Measurements from ENCODE around the gene ATXN7. TPM values are rescaled to one million over a fixed set of nuclear protein-coding genes. Genes with fewer than 3 reads are reported as not detected.

Gene ATXN7
- total and polyA plus RNA-seq, 5 donors = 4.8 to 18.9 (median 11.1) TPM

GRCh38 chr3:63993653-63994079 is 130.0 kb downstream of the ATXN7 start:
- H3K4me3 ChIP-seq (ENCODE audit: low read length) = no peak overlapping the region
- intact Hi-C loops (cut with DNase I) = loop anchor here in 1 of 4 donors (10.0 kb wide), 1 partner anchor 79 kb away; the partner anchor contains the start of gene SCAANT1
- 37% methylated on average over 3 of the region's 3 CpGs for WGBS
- H3K9me3 ChIP-seq (ENCODE audit: control insufficient read depth, low read length) = no peaks in the 10 kb centered on the region
- DNase-seq = peak; percentile 55 to 85 (median 76)
- no peaks in the 10 kb centered on the region for H3K27me3 ChIP-seq (ENCODE audit: control insufficient read depth, insufficient read depth)
- no peaks in the 10 kb centered on the region for H3K4me1 ChIP-seq (ENCODE audit: control insufficient read depth, insufficient read depth, low read length)
- ATAC-seq = peak; percentile 87 to 92
- no peak overlapping the region for H3K27ac ChIP-seq (ENCODE audit: low read length)

GRCh38 chr3:63995086-63995485 is 131.4 kb downstream of the ATXN7 start:
- intact Hi-C loops (cut with DNase I) = loop anchor here in 1 of 4 donors (10.0 kb wide), 1 partner anchor 80 kb away; the partner anchor contains the start of gene SCAANT1
- H3K9me3 ChIP-seq (ENCODE audit: control insufficient read depth, low read length) = no peaks in the 10 kb centered on the region
- ATAC-seq (no peak), DNase-seq (peak in 1 of 3 donors; percentile 45)
- no peaks in the 10 kb centered on the region for H3K4me1 ChIP-seq (ENCODE audit: control insufficient read depth, insufficient read depth, low read length)
- 86% methylated on average over 5 of the region's 5 CpGs for WGBS
- no peaks in the 10 kb centered on the region for H3K27me3 ChIP-seq (ENCODE audit: control insufficient read depth, insufficient read depth)
- no peak overlapping the region for H3K4me3 ChIP-seq (ENCODE audit: low read length)
- no peak overlapping the region for H3K27ac ChIP-seq (ENCODE audit: low read length)

- no peaks in the 10 kb centered on the region for H3K4me1 ChIP-seq (ENCODE audit: control insufficient read depth, insufficient read depth, low read length)
- no peaks in the 10 kb centered on the region for H3K27me3 ChIP-seq (ENCODE audit: control insufficient read depth, insufficient read depth)
- ATAC-seq = peak; percentile 38 to 74
- H3K4me3 ChIP-seq (ENCODE audit: low read length) = no peak overlapping the region
- WGBS = 58% methylated on average over 10 of the region's 10 CpGs
- H3K27ac ChIP-seq (ENCODE audit: low read length) = peak overlapping the region; percentile 80
- H3K9me3 ChIP-seq (ENCODE audit: control insufficient read depth, low read length) = no peaks in the 10 kb centered on the region
- no peak for DNase-seq
- intact Hi-C loops (cut with DNase I) = loop anchor here in 1 of 4 donors (10.0 kb wide), 1 partner anchor 84 kb away; the partner anchor contains the start of gene SCAANT1
These were observed 135.4 kb downstream of the ATXN7 start for GRCh38 chr3:63998852-63999754.

GRCh38 chr3:64000453-64001055 is 136.9 kb downstream of the ATXN7 start:
- Histone ChIP-seq H3K4me3 (ENCODE audit: low read length) (no peak overlapping the region), H3K4me1 (ENCODE audit: control insufficient read depth, insufficient read depth, low read length) (no peaks in the 10 kb centered on the region), H3K27me3 (ENCODE audit: control insufficient read depth, insufficient read depth) (no peaks in the 10 kb centered on the region), H3K9me3 (ENCODE audit: control insufficient read depth, low read length) (no peaks in the 10 kb centered on the region), H3K27ac (ENCODE audit: low read length) (no peak overlapping the region)
- 84% methylated on average over 9 of the region's 9 CpGs for WGBS
- DNase-seq (no peak), ATAC-seq (no peak)
- intact Hi-C loops (cut with DNase I) = no loop called here

GRCh38 chr3:64002233-64002632 is 138.6 kb downstream of the ATXN7 start:
- no peaks in the 10 kb centered on the region for H3K9me3 ChIP-seq (ENCODE audit: control insufficient read depth, low read length)
- ATAC-seq (no peak), DNase-seq (no peak)
- no peak overlapping the region for H3K4me3 ChIP-seq (ENCODE audit: low read length)
- intact Hi-C loops (cut with DNase I) = no loop called here
- no peaks in the 10 kb centered on the region for H3K27me3 ChIP-seq (ENCODE audit: control insufficient read depth, insufficient read depth)
- 95% methylated on average over 4 of the region's 4 CpGs for WGBS
- no peaks in the 10 kb centered on the region for H3K4me1 ChIP-seq (ENCODE audit: control insufficient read depth, insufficient read depth, low read length)
- no peak overlapping the region for H3K27ac ChIP-seq (ENCODE audit: low read length)

- ATAC-seq (no peak), DNase-seq (no peak)
- H3K4me1 ChIP-seq (ENCODE audit: control insufficient read depth, insufficient read depth, low read length) = no peaks in the 10 kb centered on the region
- no peaks in the 10 kb centered on the region for H3K27me3 ChIP-seq (ENCODE audit: control insufficient read depth, insufficient read depth)
- WGBS = 50% methylated on average over 2 of the region's 2 CpGs
- no peak overlapping the region for H3K27ac ChIP-seq (ENCODE audit: low read length)
- H3K9me3 ChIP-seq (ENCODE audit: control insufficient read depth, low read length) = no peaks in the 10 kb centered on the region
- intact Hi-C loops (cut with DNase I) = no loop called here
- no peak overlapping the region for H3K4me3 ChIP-seq (ENCODE audit: low read length)
These were observed 139.9 kb downstream of the ATXN7 start for GRCh38 chr3:64003589-64003988.

- WGBS = 86% methylated on average over 2 of the region's 2 CpGs
- Histone ChIP-seq H3K4me1 (ENCODE audit: control insufficient read depth, insufficient read depth, low read length) (no peaks in the 10 kb centered on the region), H3K27me3 (ENCODE audit: control insufficient read depth, insufficient read depth) (no peaks in the 10 kb centered on the region), H3K27ac (ENCODE audit: low read length) (no peak overlapping the region), H3K9me3 (ENCODE audit: control insufficient read depth, low read length) (no peaks in the 10 kb centered on the region), H3K4me3 (ENCODE audit: low read length) (no peak overlapping the region)
- intact Hi-C loops (cut with DNase I) = no loop called here
- no peak for ATAC-seq
- DNase-seq = no peak
These were observed 144.3 kb downstream of the ATXN7 start for GRCh38 chr3:64008017-64008416.

- no peaks in the 10 kb centered on the region for H3K27me3 ChIP-seq (ENCODE audit: control insufficient read depth, insufficient read depth)
- H3K9me3 ChIP-seq (ENCODE audit: control insufficient read depth, low read length) = no peaks in the 10 kb centered on the region
- H3K27ac ChIP-seq (ENCODE audit: low read length) = no peak overlapping the region
- H3K4me1 ChIP-seq (ENCODE audit: control insufficient read depth, insufficient read depth, low read length) = no peaks in the 10 kb centered on the region
- DNase-seq = no peak
- intact Hi-C loops (cut with DNase I) = no loop called here
- 79% methylated on average over 7 of the region's 7 CpGs for WGBS
- H3K4me3 ChIP-seq (ENCODE audit: low read length) = no peak overlapping the region
- peak in 1 of 2 donors; percentile 18 for ATAC-seq
These were observed 145.1 kb downstream of the ATXN7 start for GRCh38 chr3:64008487-64009351.

- no peak overlapping the region for H3K4me3 ChIP-seq (ENCODE audit: low read length)
- no peak for ATAC-seq
These were observed 145.9 kb downstream of the ATXN7 start for GRCh38 chr3:64009528-64009927.

GRCh38 chr3:64010199-64010598 is 146.5 kb downstream of the ATXN7 start:
- Histone ChIP-seq H3K27me3 (ENCODE audit: control insufficient read depth, insufficient read depth) (no peaks in the 10 kb centered on the region), H3K27ac (ENCODE audit: low read length) (no peak overlapping the region), H3K4me1 (ENCODE audit: control insufficient read depth, insufficient read depth, low read length) (peaks cover 2% of the 10 kb centered on the region), H3K9me3 (ENCODE audit: control insufficient read depth, low read length) (no peaks in the 10 kb centered on the region), H3K4me3 (ENCODE audit: low read length) (no peak overlapping the region)
- no peak for DNase-seq
- ATAC-seq = no peak
- WGBS = 92% methylated on average over 5 of the region's 5 CpGs
- intact Hi-C loops (cut with DNase I) = no loop called here

More at GRCh38 chr3:64009528-64009927, 145.9 kb downstream of the ATXN7 start:
- DNase-seq = no peak
- Histone ChIP-seq H3K27me3 (ENCODE audit: control insufficient read depth, insufficient read depth) (no peaks in the 10 kb centered on the region), H3K9me3 (ENCODE audit: control insufficient read depth, low read length) (no peaks in the 10 kb centered on the region), H3K27ac (ENCODE audit: low read length) (no peak overlapping the region), H3K4me1 (ENCODE audit: control insufficient read depth, insufficient read depth, low read length) (no peaks in the 10 kb centered on the region)
- 95% methylated on average over 7 of the region's 7 CpGs for WGBS
- intact Hi-C loops (cut with DNase I) = no loop called here

All from right cardiac atrium (tissue), 5 donors.